Occipital lobe (tissue), 2 donors: ENCODE data around the gene RAB11FIP5. TPM values are rescaled to one million over a fixed set of nuclear protein-coding genes. Genes with fewer than 3 reads are reported as not detected.
A peak's percentile ranks its signal among the peaks of the same experiment; 100 is the strongest.

Experiments
- DNase-seq: peaks from one replicate; lab custom pipeline; 2025; lab: John Stamatoyannopoulos, UW
- total RNA-seq: library from RNA; depleted of rRNA; stranded (reverse); fragments of >200 nt; gene quantifications from one replicate; pipeline ENCODE4 v1.2.3, GENCODE V29; 2014

RAB11FIP5 gene
- total RNA-seq, 1 donor from 2014 or later = 7.5 TPM

DNA sequence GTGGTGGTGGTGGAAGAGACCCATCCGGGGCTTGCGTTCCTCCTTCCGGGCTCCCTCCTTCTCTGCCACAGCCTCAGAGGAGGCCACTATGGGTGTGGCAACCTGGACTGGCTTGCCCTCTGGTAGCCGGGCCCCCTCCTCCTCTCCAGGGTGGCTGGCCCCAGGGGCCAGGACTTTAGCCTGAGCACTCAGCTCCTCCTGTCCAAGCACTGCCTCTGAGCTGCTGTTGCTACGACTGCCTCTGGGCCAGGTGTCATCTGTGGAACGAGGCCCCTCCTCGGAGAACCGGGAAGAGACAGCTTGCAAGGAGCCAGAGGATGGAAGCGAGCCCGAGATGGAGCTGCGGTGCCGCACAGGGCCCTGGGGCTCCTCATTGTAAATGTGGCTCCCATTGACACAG, 24.5 kb downstream of the RAB11FIP5 start:
- no peak for DNase-seq

DNA sequence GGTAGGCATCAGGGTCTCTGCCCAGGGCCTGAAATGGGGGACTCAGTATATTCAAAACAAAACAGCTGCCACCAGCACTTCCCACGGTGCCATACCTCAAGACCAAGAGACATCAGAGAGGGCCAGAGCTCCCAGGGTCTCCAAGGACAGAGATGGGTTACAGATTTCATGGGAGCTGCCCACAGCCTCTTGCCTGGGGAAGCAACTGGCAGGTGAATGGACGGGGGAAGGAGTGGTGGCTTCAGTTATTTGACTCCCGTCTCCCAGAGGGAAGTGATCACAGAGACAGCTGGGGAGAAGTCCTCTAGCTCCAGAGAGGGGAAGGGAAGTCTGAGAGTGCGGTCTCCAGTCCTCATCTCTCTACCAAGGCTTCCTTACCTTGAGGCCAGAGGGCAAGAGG, 25.4 kb downstream of the RAB11FIP5 start:
- DNase-seq = no peak

DNA sequence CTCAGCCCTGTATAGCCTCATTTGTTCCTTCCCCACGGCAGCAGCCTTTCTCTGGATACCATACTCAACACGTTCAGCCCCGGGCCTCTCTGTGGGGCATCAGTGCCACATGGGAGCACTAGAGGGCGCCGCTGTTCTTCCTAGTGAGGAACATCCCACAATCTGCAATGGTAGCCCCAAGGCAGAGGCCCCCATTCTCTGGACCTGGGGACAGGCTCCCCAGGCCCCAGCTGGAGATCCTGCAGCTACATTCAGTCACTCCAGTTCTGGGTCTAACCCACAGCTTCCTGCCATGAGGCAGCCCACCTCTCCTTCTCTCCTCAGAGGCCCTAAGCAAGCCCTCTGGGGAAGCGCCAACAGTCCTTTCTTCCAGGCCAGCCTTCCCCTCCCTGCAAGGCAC, 27.1 kb downstream of the RAB11FIP5 start:
- DNase-seq = peak; percentile 78

DNA sequence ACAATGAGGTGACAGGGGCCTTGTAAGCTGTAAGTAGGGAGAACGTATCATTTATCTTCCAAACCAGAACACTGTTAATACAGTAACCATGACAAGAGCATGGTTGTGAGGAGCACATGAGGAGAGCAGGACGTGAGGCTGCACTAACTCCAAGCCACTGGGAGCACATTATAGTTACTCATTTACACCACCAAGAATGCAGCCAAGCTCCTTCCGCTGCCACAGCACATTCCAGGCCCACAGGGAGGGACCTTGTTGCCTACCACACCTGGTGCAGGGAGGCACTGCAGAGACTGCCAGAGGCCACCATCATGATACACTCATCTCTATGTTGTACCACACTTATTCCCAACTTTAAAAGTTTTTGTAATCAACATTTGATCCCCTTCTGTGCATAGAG, 27.8 kb downstream of the RAB11FIP5 start:
- no peak for DNase-seq

DNA sequence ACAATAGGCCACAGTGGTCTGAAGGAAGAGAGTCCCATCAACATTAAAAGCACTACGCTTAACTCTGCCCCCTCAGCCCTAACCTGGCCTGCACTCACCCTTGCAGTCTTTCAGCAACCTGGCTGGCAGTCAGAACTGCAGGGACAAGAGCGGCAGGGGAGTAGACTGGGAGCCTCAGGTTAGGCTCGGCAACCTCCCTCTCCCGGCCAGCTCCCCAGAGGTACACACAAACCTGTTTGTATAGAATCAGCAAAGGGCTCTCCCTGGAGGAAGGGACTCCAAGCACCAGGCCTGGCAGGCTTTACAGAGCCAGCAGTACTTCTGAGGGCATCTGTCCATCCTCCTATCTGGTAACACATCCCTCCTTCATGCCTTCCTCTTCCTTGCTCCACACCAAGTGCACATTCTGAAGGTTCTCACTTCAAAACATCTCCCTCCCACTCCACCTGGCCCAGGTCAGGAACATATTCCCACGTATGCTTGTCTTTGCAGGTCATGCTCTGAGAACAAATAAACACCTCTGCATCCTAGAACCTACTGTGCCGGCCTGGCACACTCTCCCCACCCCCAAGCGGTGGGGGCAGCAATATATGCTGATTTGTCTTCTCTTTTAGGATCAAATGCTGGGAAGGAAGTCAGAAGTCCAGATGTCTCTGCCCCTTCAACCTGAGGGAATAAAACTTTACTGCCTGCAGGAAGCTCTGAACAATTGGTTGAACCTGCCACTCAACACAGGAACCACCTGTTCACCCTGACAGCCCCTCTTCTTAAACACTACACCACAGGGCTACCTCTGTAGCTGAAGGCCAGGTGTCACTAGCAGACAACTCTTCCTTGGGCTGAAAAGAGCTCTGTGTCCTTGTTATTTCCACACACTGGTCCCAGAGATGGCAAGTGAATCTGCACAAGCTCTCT, 28.6 kb downstream of the RAB11FIP5 start:
- no peak for DNase-seq

DNA sequence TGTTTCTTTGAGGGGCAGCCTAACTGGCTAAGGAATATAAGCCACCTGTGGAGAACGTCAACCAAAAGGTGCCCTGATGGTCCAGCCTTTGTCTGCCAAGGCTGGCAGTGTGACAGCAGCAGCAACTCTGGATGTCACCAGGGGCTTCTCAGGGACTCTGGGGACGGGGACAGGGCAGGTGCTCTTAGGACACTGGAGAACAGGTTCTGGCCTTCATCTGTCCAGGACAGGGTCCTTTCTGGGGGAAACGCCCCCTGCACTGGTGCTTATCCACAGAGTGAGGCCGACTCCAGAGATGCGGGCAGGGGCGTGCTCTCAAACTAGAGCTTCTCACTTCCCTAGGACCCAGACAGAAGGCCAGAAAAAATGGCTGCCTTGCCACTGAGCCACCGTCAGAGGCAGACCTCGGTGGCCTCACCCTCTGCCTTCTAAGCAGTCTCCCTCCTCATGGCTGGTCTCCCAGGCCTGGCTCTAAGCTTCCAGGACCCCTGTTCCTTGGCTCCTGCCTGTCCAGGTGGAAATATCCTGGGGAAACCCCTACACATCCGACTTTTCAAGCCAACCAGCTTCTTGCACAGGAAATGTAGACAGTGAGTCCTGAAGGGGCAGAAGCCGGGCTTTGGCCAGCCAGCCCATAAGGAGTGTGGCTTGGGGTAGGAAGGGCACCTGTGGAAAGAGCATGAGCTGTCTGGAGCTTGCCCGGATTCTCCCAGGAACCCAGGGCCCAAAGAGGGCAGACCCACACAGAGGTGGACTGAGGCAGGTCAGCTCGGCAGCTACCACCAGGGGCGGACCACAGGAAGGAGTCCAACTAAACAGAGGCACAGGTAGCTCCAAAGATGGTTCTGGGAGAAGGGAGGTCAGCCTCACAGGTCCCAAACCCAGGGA, 30.0 kb downstream of the RAB11FIP5 start:
- DNase-seq = no peak

DNA sequence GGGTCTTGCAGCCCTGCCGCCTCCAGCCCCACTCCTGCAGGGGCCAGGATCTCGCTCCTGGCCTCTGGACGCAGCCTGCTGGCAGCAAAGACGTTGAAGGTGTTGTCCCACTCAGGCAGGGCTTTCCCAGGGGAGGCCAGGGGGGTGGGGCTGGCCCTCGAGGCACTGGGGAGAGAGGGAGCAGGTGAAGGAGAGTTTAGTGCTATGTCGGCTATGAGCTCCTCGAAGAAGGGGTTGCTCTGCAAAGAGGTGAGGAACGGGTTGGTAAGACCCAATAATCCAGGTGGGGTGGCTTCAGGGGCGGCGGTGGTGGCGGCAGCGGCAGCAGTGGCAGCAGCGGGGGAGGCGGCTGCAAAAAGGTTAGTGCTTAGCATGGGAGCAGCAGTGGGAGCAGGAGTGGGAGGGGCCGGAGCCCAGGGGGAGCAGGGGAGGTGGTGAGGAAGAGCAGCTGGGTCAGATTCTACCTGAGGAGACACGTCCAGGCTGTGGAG, 31.5 kb downstream of the RAB11FIP5 start:
- DNase-seq = no peak

DNA sequence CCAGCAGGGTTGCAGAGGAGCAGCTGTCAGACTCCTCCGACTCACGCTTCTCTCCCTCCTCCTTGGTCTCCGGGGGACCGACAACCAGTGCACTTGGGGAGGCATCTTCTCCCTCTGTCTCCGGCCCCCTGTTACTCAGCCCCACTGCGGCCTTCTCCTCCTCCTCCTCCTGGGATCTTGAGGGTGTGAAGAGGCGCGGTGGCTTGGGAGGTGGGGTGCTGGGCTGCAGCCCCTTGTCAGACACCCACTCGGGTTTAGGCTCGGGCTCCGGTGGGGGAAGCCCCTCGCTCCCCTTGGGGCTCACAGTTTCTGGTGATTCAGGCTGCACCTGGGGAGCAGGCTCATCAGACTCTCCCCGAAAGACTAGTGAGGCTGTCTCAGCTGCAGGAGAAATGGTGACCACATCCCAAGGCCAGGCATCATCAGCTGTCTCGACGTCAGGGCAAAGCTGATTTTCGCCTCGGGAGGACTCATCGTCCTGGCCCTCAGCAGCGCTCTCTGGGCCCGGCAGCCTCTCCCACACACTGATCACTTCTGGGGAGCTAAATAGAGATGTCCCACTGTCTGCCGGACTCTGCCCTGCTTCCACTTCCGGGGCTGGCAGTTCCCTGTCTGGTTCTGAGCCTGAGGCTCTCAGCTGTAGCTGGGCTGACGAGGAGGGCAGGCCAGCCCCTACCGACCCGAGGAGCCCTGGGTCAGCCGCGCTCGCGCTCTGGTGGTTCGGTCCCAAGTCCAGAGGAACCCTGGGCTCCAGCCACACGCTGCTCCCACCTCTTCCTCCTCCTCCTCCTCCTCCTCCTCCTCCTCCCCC, 32.2 kb downstream of the RAB11FIP5 start:
- DNase-seq = no peak

DNA sequence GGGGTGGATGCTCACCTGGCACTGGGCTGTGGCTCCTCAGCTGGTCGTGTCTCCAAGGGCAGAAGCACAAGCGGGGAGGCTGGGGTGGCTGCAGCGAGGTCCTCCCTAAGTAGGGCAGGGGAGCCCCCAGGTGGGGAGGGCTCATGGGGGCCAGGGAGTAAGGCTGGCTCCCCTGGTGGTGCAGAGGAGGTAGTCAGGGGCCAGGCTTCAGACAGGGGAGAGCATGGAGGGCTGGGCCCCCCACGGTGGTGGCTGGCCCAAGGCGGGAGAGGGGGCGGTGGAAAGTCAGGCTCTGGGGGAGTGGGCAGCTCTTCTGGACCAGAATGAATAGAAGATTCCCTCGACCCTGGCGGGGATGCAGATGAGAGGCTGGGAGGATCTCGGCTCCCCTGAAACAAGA, 33.1 kb downstream of the RAB11FIP5 start:
- DNase-seq = no peak

DNA sequence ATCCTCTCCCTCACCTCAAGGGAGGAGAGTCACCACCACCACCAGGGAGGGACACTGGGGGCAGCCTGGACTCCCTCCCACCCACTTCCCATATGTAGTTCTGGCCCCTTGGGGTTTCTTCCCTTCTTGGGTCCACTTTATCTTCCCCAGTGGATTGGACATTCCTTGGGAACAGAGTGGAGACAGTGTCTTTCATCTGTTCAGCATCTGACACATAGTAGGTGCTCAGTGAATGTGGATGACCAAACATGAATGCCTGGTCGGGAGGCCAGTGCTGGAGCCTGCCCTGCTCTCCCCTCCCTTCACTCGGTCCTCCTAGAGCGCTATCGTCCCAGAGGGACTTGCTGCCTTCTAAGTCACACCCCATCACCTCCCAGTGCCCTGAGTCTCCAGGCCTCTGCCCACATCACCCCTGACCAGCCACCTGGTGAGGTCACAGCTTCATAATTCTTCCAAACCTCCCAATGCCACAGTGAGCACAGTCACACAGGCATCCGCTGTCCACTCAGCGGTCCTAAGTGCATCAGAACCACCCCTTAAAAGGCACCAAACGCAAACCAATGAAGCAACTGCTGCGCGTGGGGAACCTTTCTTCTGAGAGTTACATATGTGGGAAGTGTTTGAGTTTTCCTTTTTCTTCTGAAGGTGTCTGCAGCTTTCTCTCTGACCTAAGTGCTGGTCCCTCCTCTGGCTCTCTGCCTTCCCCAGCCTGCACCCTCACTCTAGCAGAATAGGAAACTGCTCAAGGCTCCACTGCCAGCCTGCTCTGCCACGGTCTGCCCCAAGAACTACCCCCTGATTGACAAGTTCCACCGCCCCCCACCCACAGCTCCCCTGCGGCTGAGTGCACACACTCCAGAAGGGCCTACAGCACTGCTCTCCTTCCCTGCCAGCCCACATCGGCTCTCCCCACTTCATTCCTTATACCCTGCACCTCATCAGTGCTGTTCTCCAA, 34.0 kb downstream of the RAB11FIP5 start:
- DNase-seq = no peak

DNA sequence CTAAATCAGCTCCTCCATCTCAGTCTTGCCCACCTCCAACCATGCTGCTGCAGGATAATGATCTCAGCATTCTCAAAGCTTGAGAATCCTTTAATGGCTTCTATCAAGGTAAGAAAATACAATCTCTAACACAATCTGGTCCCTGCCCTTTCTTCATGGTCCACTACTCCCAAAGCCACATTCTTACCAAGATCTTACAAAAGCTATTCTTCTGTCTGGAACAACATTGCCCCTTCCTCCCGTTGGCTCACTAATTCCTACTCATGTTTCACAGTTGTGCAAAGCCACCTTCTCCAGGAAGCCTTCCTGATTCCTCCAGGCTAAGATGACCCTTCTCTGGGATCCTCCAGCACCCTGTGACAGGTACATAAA, 35.3 kb downstream of the RAB11FIP5 start:
- no peak for DNase-seq

DNA sequence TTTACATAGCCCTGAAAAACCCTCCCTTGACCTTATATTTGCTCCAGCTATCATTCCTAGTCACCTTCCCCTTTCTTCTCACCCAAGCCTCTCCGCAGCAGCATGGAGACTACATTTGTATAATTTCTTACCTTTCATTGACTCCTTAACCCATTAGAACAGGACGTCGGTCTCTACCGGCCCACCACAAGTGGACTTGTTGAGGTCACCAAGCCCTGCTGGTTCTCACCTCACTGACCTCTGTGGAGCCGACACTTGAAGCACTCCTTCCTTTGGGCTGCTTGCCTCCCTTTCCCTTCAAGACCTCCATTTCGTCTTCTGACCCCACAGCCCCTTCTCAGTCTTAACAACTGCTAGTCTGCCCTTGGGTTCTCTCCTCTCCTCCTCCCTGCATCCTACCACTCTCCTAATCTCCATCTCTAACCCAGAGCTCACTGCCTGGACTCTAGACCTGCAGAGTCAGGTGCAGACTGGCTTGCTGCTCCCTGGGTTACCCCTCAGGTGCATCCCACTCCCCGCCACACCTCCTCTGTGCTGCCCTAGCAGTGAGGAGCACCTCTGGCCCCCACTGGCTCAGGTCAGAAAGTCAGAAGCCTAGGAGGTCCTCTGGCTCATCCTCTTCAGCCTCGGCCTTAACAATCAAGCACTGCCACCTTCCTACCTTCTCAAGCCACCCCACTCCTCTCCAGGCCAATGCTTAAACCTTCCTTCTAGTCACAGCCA, 35.9 kb downstream of the RAB11FIP5 start:
- DNase-seq = no peak

DNA sequence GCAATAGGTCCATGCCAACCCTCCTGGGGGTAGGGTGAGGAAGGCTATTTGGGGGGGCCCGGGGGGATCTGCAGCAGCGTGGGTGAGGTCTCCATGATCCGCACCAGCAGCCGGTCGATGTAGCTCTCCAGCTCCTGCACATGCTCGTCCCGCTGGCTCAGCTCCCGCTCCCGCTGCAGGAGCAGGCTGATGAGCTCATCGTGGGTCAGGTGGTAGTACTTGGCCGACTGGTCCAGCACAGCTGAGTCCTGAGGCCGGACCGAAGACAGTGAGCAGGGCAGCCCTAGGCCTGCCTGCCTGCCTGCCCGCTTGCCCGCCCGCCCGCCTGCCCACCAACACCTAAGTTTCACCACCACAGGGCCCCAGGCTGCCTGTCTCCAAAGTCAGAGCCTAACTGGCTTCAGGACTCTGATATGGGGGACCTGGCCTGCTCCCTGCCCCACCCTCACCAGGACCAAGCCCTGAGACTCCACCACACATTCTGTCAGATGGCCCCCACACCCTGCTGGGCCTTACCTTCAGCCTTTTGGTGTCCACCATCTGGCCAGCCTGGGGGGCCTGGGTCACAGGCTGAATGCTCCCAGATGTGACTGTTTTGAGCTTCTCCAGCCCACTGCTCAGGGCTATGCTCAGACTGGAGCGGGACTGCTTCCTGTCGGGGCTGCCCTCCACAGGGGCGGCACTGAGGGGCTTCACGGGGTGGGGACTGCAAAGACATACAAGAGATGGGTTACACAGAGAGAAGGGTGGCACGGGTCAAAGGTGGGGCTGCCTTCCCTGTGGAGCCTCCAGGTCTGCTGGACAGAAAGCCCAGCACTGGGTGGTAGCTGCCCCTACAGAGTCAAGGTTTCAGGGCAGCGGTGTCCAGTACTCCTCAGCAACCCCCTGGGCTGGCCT, 37.0 kb downstream of the RAB11FIP5 start:
- DNase-seq = peak; percentile 59

DNA sequence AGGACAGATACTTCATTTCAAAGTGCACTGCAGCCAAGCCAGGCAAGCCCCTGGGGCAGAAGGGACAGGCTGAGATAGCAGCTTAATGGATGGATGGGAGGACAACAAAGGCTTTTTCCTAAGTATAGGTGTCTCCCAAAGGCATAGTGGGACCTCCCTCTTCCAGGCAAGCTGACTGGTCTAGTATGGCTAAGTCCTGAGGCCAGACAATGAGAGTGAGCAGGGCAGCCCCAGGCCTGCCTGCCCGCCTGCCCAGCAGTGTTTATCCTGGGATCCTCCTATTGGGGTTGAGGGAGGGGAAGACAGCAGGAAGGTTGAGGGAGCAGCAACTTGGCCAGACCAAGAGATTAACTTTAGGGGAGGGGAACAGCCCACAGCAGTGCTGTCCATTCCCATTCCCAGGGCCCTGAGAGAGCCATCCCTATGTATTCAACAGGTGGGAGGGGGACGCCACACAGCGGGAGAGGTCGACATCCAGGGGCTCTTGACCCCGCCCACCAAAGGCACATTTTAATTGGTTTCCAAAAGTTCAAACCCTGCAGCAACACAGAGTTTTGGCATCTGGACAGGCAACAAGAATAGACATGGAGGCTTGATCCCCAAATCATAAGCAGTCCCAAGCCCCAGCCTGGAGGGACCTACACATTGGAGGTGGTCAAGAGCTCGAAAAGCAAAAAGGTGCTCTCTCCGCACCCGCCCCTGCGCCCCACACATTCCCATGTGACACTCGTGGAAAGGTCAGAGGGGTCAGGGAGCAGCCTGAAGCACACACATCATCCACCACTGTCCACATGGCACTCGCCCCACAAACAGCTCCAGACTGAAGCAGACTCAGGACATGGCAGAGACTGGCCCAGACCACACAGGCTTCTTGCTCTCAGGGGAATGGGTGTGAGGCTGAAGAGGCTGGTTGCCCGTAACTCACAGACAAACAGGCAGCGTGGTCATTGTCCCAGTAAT, 38.4 kb downstream of the RAB11FIP5 start:
- no peak for DNase-seq

DNA sequence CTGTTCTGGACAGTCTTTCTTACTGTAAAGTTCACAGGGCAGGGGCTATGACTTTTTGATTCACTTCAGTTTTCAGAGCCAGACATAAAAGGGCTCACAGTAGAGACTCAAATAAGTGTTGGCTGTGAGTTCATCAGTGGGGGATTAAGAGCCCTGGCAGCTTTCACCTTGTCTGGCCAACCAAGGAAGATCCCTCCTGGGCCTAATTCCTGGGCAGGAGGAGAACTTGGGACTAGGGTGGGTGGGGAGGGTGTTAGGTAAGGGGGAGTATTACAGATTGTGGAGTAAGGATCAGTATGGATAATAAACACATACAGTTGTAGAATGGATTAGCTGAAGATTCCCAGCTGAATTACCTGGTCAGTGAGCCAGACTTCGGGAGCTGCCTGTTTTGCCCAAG, 40.3 kb downstream of the RAB11FIP5 start:
- DNase-seq = no peak

DNA sequence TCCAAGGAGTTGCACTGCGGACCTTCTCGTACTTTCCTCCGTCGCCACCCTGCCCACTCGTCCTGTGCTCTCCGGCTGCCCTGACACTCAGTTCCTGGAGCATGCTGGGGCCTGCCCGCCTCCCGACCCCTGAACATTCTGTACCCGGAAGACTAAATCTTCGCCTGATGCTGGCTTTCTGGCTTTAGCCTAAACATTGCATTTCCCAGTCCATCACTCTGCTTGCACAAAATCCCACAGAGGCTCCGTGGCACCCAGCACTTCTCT, 40.7 kb downstream of the RAB11FIP5 start:
- no peak for DNase-seq

DNA sequence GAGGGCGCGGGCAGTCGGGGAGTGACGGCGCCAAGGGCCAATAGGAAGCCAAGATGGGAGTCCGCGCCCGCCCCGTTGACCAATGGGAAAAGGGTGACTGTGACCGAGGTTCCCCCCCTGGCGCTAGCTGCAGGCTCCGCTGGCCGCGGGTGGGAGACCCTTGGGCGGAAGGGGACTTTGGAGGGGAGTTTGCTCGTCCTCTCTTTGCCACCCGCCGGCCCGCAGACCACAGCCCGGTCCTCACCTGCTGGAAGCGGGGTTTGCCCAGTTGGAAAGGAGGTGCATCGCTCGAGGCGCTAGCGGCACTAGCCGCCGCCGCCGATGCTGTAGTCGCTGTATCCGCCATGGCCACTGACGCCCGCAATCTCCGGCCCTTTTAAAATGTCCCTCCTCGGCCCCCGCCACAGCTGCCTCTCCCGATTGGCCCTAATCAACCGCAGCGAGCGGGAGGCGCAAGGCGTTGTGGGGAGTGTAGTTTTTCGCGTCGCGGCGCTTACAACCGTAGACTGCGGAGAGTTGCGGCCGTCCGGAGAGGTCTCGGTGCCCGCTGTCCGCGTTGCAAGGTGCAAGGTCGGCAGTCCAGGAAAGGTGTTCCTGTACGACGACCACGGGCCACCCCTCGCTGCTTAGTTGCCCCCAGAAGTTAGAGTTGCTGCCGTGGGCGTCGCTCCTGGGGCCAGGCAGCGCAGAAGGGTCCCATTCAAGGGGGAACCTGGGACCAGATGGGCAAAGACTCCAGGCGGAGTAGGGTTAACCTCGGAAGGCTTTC, 41.2 kb downstream of the RAB11FIP5 start, which contains the start of gene SFXN5:
SFXN5 (minus strand) TSS at position 353 of the 769 bp plus-strand sequence; CDS start at position 346, 7 bp downstream.
- DNase-seq = peak; percentile 97
